Measurements from ENCODE around the gene EOGT. TPM values are rescaled to one million over a fixed set of nuclear protein-coding genes. Genes with fewer than 3 reads are reported as not detected.

The EOGT gene
- total and polyA plus RNA-seq, 10 of the 15 experiments (the other 5 are each of a cell fraction or from before 2014, with no cell fraction given) = 3.5 to 16.5 (median 8.3) TPM

DNA sequence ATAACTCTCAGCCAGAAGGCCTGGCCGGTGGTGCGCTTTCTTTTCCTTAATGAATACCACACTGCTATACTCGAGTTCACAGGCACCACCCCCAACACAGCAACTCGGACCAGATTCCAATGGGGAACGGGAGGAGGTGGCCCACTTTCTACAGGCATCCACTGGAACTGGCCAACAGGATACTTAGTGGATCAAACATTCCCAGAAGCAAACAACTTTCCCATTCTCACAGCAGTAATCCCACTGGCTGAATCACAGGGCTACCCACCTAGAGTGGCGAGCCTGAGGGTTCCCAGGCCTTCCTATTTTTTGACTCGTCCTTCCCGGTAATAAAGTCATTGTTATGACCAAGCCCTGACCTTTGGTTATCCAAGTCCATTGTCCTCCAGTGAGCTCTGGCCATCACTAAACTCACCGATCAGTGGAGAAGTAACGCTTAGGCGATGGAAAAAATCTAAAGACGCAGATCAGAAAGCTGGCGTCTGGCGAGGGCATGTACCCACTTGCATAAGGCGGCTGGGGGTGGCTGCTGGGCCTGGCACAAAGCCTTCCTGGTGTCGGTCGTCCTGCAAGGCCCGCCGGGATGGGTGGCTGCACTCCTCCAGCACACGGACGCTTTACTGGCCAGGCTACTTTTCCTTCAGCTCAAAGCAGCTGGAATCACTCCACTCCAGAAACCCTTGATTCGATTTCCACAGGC is 1.2 kb downstream of the EOGT start:
- ATAC-seq (no peak), DNase-seq (ENCODE audit: low read depth, low spot score) (no peak), FAIRE-seq (no peak)
- Histone ChIP-seq H3K27me3 (replicated peaks in 1 of 2; ENCODE audit: control insufficient read depth in 2 of 2, insufficient read depth in 2 of 2, low read length in 1 of 2) (no peaks in the 10 kb centered on the region), H3K4me3 (peak overlapping the region; percentile 87; the same call in 1 of the 2 replicates), H3K9me3 (replicated peaks; ENCODE audit: control insufficient read depth, insufficient read depth, low read length) (no peaks in the 10 kb centered on the region), H4K20me1 (ENCODE audit: control insufficient read depth, insufficient read depth) (no peaks in the 10 kb centered on the region), H3K9ac (ENCODE audit: control insufficient read depth, insufficient read depth, low read length) (no peak overlapping the region), H2AFZ (ENCODE audit: control insufficient read depth, low read depth, low read length) (peak overlapping the region; percentile 91; the same call in 1 of the 2 replicates), H3K4me1 (ENCODE audit: control insufficient read depth, insufficient read depth, low read length) (peaks cover 7% of the 10 kb centered on the region; the same call in 1 of the 2 replicates), H3K27ac (ENCODE audit: control insufficient read depth, insufficient read depth) (no peak overlapping the region), H3K36me3 (ENCODE audit: control insufficient read depth in 2 of 2, insufficient read depth in 2 of 2, low read length in 1 of 2) (no peaks in the 10 kb centered on the region; a peak in 2 of 4 replicates), H3K79me2 (ENCODE audit: control insufficient read depth, insufficient read depth, low read length) (no peaks in the 10 kb centered on the region), H3K4me2 (ENCODE audit: control insufficient read depth, insufficient read depth) (no peak overlapping the region; the same call in 1 of the 2 replicates)
- RAD21 ChIA-PET (ENCODE audit: unreplicated experiment) = interaction anchor here (0.8 to 1.6 kb wide), 3 partner anchors 72 to 149 kb away, joined by 3 to 4 read pairs (median 4); partner anchors contain the start of gene ARL6IP5
- BruUV-seq (replicated peaks) = no TSS peak
- TF ChIP-seq ZBTB4 (CRISPR knock-in tag; IDR thresholded peaks at IDR 0.05) (no peak), TARDBP (IDR thresholded peaks at IDR 0.05; ENCODE audit: borderline replicate concordance) (no peak), NR2C1 (IDR thresholded peaks at IDR 0.05) (no peak), MLLT1 (IDR thresholded peaks at IDR 0.05) (peak; percentile 68), HSF1 (IDR thresholded peaks at IDR 0.05; ENCODE audit: low read depth, low read length) (no peak)
- TF ChIP-seq, protein P1, sequence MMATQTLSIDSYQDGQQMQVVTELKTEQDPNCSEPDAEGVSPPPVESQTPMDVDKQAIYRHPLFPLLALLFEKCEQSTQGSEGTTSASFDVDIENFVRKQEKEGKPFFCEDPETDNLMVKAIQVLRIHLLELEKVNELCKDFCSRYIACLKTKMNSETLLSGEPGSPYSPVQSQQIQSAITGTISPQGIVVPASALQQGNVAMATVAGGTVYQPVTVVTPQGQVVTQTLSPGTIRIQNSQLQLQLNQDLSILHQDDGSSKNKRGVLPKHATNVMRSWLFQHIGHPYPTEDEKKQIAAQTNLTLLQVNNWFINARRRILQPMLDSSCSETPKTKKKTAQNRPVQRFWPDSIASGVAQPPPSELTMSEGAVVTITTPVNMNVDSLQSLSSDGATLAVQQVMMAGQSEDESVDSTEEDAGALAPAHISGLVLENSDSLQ (IDR thresholded peaks at IDR 0.05) = no peak
- WGBS (ENCODE audit: insufficient coverage, insufficient replicate concordance, low lambda C conversion rate, missing lambda C conversion rate) = 93% methylated on average over 22 of the region's 22 CpGs
- intact Hi-C loops (cut with micrococcal nuclease; ENCODE audit: unreplicated experiment) (loop anchor here (5.0 to 10.0 kb wide), 2 partner anchors 75 to 293 kb away; no protein-coding TSS in a partner anchor), in situ Hi-C loops (cut with MboI) (no loop called here)
- SMC1A ChIA-PET (ENCODE audit: uncharacterized antibody, unreplicated experiment) = interaction anchor here (0.6 to 0.7 kb wide), 2 partner anchors 13 to 73 kb away, joined by 3 to 4 read pairs; partner anchors contain the start of gene ARL6IP5
- POLR2A ChIA-PET = no interaction called here
- CTCF ChIA-PET = interaction anchor here (0.7 to 2.4 kb wide), 5 partner anchors 14 to 107 kb away, joined by 3 to 5 read pairs (median 3); no protein-coding TSS in a partner anchor

Measured in GM12878 (cell line).